HepG2 (cell line): ENCODE measurements around the gene LRRC45. TPM values are rescaled to one million over a fixed set of nuclear protein-coding genes. Genes with fewer than 3 reads are reported as not detected.

Source experiments
- CENPX ChIP-seq: sonication (generic); formaldehyde crosslinking; IDR thresholded peaks from 2 replicates; pipeline ENCODE4 v1.9.0; 2021; ENCODE audit warnings: mild to moderate bottlenecking, missing genetic modification reagents, moderate library complexity
- GZF1 ChIP-seq: sonication (generic); formaldehyde crosslinking; IDR thresholded peaks from 2 replicates; pipeline ENCODE4 v1.5.1; 2020; ENCODE audit warnings: mild to moderate bottlenecking, missing genetic modification reagents
- HNF4G ChIP-seq, 2 experiments: sonication (generic) in 1 of 2; formaldehyde crosslinking in 1 of 2; IDR thresholded peaks; 2 replicates each; pipeline versions ENCODE4 v1.4.0 to v1.6.1; 2011 to 2020; ENCODE audit warnings: borderline replicate concordance in 2 of 2, low read depth in 2 of 2, mild to moderate bottlenecking in 2 of 2, low read length in 1 of 2, missing genetic modification reagents in 1 of 2, moderate library complexity in 1 of 2
- HOXA5 ChIP-seq: sonication (generic); formaldehyde crosslinking; IDR thresholded peaks from 2 replicates; pipeline ENCODE4 v1.4.0; 2020; ENCODE audit warnings: missing genetic modification reagents
- JDP2 ChIP-seq: sonication (generic); formaldehyde crosslinking; IDR thresholded peaks from 2 replicates; pipeline ENCODE4 v1.8.1; 2022; ENCODE audit warnings: missing genetic modification reagents, borderline replicate concordance
- KMT2A ChIP-seq: sonication (generic); formaldehyde crosslinking; IDR thresholded peaks from 2 replicates; pipeline ENCODE4 v1.4.0; 2020; ENCODE audit warnings: missing genetic modification reagents
- MTF1 ChIP-seq: sonication (generic); formaldehyde crosslinking; IDR thresholded peaks from 2 replicates; pipeline ENCODE4 v1.5.0; 2020; ENCODE audit warnings: missing genetic modification reagents
- MYC ChIP-seq: sonication (generic); formaldehyde crosslinking; IDR thresholded peaks from 2 replicates; pipeline ENCODE4 v1.9.0; 2021; ENCODE audit warnings: missing genetic modification reagents, borderline replicate concordance
- NCOA5 ChIP-seq: sonication (generic); formaldehyde crosslinking; IDR thresholded peaks from 2 replicates; pipeline ENCODE4 v1.4.0; 2020; ENCODE audit warnings: missing genetic modification reagents
- SALL1 ChIP-seq: sonication (generic); formaldehyde crosslinking; IDR thresholded peaks from 2 replicates; pipeline ENCODE4 v1.8.0; 2022; ENCODE audit warnings: mild to moderate bottlenecking, missing genetic modification reagents
- SMAD9 ChIP-seq: sonication (generic); formaldehyde crosslinking; IDR thresholded peaks from 2 replicates; pipeline ENCODE4 v1.5.1; 2020; ENCODE audit warnings: mild to moderate bottlenecking, missing genetic modification reagents
- SP5 ChIP-seq: IDR thresholded peaks from 2 replicates; pipeline ENCODE4 v1.6.1; 2016; ENCODE audit warnings: low read depth, borderline replicate concordance
- ZNF251 ChIP-seq: sonication (generic); formaldehyde crosslinking; IDR thresholded peaks from 2 replicates; pipeline ENCODE4 v1.9.0; 2021; ENCODE audit warnings: mild to moderate bottlenecking, missing genetic modification reagents
- ZNF33B ChIP-seq: sonication (generic); formaldehyde crosslinking; IDR thresholded peaks from 2 replicates; pipeline ENCODE4 v1.5.1; 2020; ENCODE audit warnings: mild to moderate bottlenecking, missing genetic modification reagents
- ZNF549 ChIP-seq: sonication (generic); formaldehyde crosslinking; IDR thresholded peaks from 2 replicates; pipeline ENCODE4 v1.5.0; 2020; ENCODE audit warnings: missing genetic modification reagents
- ZNF674 ChIP-seq: sonication (generic); formaldehyde crosslinking; IDR thresholded peaks from 2 replicates; pipeline ENCODE4 v1.5.0; 2020; ENCODE audit warnings: low read depth, mild to moderate bottlenecking, missing genetic modification reagents
- ZSCAN25 ChIP-seq: sonication (generic); formaldehyde crosslinking; IDR thresholded peaks from 2 replicates; pipeline ENCODE4 v1.8.0; 2022; ENCODE audit warnings: mild to moderate bottlenecking, missing genetic modification reagents
- polyA plus RNA-seq, 8 experiments: library from polyadenylated mRNA; depleted of rRNA in 3 of 8; stranded (reverse) in 7 of 8; unstranded in 1 of 8; fragments of >200 nt; fragmentation: Illumina TruSeq in 4 of 8; extraction: Trizol in 4 of 8; gene quantifications; 2 replicates each; pipeline versions ENCODE4 v1.2.1 to v1.2.3, GENCODE V29; 2011 to 2016; ENCODE audit warnings: low read depth in 4 of 8, missing spikeins in 1 of 8, mixed read lengths in 1 of 8; ENCODE audit not compliant: insufficient read depth in 1 of 8
- total RNA-seq, 5 experiments: library from RNA; depleted of rRNA; stranded (reverse); fragments of >200 nt; fragmentation: Illumina TruSeq; extraction: Trizol; gene quantifications; 2 replicates each; pipeline ENCODE4 v1.2.3, GENCODE V29; 2016; ENCODE audit warnings: low read depth in 1 of 5
- TF ChIP-seq, protein P1 (sequence below): sonication (generic); formaldehyde crosslinking; IDR thresholded peaks from 2 replicates; pipeline ENCODE4 v1.5.0; 2020; ENCODE audit warnings: missing genetic modification reagents
- TF ChIP-seq, protein P2 (sequence below): sonication (generic); formaldehyde crosslinking; IDR thresholded peaks from 2 replicates; pipeline ENCODE4 v1.4.0; 2020; ENCODE audit warnings: mild to moderate bottlenecking, missing genetic modification reagents
- TF ChIP-seq, protein P3 (sequence below): IDR thresholded peaks from 2 replicates; pipeline ENCODE4 v1.6.1; 2016; ENCODE audit warnings: mild to moderate bottlenecking
- TF ChIP-seq, protein P4 (sequence below): sonication (generic); formaldehyde crosslinking; IDR thresholded peaks from 2 replicates; pipeline ENCODE4 v1.4.0; 2020; ENCODE audit warnings: missing genetic modification reagents
- TF ChIP-seq, protein P5 (sequence below): IDR thresholded peaks from 2 replicates; pipeline ENCODE4 v1.6.1; 2012; ENCODE audit warnings: inconsistent platforms

LRRC45 gene
- total and polyA plus RNA-seq, 2 of the 13 experiments (the other 11 are each of a cell fraction or from before 2014, with no cell fraction given): 11.6 to 48.1 TPM

DNA sequence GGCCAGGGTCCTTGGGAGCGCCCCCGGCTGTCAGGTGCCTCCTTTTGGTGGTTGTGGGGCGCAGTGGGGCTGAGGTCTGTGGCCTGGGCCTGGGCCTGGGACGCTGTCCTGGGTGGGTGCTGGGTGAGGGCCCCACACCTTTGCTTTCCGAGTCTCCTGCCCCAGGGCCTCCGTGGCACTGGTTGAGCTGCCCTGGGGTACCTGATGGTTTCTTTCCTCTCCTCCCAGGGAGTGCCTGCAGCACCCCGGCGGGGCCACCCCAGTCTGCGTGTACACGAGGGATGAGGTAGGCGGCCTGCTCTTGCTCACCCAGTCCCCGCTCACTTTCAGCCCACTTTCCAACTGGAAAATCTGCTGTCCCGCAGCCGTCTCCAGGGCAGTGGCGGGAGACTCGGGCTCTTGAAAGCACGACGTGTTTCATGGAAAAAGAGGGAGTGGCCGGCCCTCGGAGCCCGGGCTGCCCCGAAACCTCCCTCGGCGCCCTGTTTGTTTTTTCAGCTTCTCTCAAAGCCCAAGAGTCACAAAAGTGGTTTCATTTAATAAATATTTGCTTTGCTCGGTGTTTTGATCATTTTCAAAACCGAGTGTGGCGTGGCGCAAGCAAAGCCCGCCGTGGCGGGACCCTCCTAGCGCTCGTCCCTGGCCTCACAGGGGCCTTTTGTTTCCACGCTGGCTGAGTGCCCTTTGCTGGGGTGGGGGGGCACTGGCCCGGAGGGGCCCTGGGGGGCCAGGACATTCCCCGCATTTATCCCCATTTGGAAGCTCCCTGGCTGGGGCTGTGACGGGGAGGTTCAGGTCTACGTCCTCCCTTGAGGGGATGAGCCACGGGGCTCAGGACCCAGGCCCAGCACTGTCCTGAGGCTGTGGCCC, 28.3 kb upstream of the LRRC45 start (continued):
- TF ChIP-seq, protein P1, sequence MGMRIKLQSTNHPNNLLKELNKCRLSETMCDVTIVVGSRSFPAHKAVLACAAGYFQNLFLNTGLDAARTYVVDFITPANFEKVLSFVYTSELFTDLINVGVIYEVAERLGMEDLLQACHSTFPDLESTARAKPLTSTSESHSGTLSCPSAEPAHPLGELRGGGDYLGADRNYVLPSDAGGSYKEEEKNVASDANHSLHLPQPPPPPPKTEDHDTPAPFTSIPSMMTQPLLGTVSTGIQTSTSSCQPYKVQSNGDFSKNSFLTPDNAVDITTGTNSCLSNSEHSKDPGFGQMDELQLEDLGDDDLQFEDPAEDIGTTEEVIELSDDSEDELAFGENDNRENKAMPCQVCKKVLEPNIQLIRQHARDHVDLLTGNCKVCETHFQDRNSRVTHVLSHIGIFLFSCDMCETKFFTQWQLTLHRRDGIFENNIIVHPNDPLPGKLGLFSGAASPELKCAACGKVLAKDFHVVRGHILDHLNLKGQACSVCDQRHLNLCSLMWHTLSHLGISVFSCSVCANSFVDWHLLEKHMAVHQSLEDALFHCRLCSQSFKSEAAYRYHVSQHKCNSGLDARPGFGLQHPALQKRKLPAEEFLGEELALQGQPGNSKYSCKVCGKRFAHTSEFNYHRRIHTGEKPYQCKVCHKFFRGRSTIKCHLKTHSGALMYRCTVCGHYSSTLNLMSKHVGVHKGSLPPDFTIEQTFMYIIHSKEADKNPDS: no peak; the same call in none of the 2 replicates
- TF ChIP-seq MYC (CRISPR knock-in tag) (no peak; the same call in 1 of the 2 replicates), HOXA5 (CRISPR knock-in tag) (no peak; the same call in 1 of the 2 replicates), CENPX (no peak), NCOA5 (CRISPR knock-in tag) (no peak), GZF1 (CRISPR knock-in tag) (no peak), ZNF674 (CRISPR knock-in tag) (no peak), ZNF33B (no peak), ZSCAN25 (CRISPR knock-in tag) (no peak), SALL1 (CRISPR knock-in tag) (peak; percentile 83; the same call in 1 of the 2 replicates), HNF4G (IDR thresholded peaks at IDR 0.05; ENCODE audit: borderline replicate concordance, low read depth, low read length) (peak; percentile 59; the same call in 1 of the 2 replicates), HNF4G (CRISPR knock-in tag; IDR thresholded peaks at IDR 0.05; ENCODE audit: borderline replicate concordance, low read depth) (no peak; the same call in 1 of the 2 replicates), KMT2A (CRISPR knock-in tag) (peak; percentile 17; the same call in 1 of the 2 replicates), ZNF251 (CRISPR knock-in tag) (no peak; the same call in 1 of the 2 replicates), SP5 (peak; percentile 91), JDP2 (CRISPR knock-in tag) (no peak; the same call in 1 of the 2 replicates), SMAD9 (peak; percentile 20; the same call in 1 of the 2 replicates), MTF1 (CRISPR knock-in tag) (0 out of 2 replicates have a peak, but pooled peaks have one; percentile 49), ZNF549 (CRISPR knock-in tag) (no peak)
- TF ChIP-seq, protein P2, sequence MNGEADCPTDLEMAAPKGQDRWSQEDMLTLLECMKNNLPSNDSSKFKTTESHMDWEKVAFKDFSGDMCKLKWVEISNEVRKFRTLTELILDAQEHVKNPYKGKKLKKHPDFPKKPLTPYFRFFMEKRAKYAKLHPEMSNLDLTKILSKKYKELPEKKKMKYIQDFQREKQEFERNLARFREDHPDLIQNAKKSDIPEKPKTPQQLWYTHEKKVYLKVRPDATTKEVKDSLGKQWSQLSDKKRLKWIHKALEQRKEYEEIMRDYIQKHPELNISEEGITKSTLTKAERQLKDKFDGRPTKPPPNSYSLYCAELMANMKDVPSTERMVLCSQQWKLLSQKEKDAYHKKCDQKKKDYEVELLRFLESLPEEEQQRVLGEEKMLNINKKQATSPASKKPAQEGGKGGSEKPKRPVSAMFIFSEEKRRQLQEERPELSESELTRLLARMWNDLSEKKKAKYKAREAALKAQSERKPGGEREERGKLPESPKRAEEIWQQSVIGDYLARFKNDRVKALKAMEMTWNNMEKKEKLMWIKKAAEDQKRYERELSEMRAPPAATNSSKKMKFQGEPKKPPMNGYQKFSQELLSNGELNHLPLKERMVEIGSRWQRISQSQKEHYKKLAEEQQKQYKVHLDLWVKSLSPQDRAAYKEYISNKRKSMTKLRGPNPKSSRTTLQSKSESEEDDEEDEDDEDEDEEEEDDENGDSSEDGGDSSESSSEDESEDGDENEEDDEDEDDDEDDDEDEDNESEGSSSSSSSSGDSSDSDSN (CRISPR knock-in tag): no peak; the same call in 1 of the 2 replicates
- TF ChIP-seq, protein P3, sequence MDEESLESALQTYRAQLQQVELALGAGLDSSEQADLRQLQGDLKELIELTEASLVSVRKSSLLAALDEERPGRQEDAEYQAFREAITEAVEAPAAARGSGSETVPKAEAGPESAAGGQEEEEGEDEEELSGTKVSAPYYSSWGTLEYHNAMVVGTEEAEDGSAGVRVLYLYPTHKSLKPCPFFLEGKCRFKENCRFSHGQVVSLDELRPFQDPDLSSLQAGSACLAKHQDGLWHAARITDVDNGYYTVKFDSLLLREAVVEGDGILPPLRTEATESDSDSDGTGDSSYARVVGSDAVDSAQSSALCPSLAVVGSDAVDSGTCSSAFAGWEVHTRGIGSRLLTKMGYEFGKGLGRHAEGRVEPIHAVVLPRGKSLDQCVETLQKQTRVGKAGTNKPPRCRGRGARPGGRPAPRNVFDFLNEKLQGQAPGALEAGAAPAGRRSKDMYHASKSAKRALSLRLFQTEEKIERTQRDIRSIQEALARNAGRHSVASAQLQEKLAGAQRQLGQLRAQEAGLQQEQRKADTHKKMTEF: peak; percentile 33; the same call in 1 of the 2 replicates
- TF ChIP-seq, protein P4, sequence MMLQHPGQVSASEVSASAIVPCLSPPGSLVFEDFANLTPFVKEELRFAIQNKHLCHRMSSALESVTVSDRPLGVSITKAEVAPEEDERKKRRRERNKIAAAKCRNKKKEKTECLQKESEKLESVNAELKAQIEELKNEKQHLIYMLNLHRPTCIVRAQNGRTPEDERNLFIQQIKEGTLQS (CRISPR knock-in tag): no peak; the same call in 1 of the 2 replicates
- TF ChIP-seq, protein P5, sequence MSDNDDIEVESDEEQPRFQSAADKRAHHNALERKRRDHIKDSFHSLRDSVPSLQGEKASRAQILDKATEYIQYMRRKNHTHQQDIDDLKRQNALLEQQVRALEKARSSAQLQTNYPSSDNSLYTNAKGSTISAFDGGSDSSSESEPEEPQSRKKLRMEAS: no peak
